ENCODE measurements around the gene SDF4.

SDF4 gene

DNA sequence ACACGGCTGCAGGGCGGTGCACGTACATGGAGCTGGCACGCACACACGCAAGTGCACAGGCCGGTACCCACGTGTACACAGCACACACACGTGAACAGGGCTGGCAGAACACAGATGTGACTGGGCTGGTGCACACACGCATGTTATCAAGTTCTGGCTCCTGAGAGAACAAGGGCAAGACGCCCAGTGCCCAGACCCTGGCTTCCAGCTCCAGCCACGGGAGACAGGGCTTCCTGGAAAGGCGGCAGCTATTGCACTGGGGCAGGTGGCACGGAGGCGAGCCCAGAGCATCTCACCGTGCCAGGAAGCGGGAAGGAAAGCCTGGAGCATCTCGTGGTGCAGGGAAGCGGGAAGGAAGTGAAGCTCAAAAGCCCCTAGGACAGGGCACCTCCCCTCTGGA lies 5.9 kb downstream of the SDF4 start:
- no peak overlapping the region for H3K27ac ChIP-seq
- no peak for TF ChIP-seq ZFX (IDR thresholded peaks at IDR 0.05)
- TF ChIP-seq, protein P1, sequence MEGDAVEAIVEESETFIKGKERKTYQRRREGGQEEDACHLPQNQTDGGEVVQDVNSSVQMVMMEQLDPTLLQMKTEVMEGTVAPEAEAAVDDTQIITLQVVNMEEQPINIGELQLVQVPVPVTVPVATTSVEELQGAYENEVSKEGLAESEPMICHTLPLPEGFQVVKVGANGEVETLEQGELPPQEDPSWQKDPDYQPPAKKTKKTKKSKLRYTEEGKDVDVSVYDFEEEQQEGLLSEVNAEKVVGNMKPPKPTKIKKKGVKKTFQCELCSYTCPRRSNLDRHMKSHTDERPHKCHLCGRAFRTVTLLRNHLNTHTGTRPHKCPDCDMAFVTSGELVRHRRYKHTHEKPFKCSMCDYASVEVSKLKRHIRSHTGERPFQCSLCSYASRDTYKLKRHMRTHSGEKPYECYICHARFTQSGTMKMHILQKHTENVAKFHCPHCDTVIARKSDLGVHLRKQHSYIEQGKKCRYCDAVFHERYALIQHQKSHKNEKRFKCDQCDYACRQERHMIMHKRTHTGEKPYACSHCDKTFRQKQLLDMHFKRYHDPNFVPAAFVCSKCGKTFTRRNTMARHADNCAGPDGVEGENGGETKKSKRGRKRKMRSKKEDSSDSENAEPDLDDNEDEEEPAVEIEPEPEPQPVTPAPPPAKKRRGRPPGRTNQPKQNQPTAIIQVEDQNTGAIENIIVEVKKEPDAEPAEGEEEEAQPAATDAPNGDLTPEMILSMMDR (conservative IDR thresholded peaks at IDR 0.05): no peak

DNA sequence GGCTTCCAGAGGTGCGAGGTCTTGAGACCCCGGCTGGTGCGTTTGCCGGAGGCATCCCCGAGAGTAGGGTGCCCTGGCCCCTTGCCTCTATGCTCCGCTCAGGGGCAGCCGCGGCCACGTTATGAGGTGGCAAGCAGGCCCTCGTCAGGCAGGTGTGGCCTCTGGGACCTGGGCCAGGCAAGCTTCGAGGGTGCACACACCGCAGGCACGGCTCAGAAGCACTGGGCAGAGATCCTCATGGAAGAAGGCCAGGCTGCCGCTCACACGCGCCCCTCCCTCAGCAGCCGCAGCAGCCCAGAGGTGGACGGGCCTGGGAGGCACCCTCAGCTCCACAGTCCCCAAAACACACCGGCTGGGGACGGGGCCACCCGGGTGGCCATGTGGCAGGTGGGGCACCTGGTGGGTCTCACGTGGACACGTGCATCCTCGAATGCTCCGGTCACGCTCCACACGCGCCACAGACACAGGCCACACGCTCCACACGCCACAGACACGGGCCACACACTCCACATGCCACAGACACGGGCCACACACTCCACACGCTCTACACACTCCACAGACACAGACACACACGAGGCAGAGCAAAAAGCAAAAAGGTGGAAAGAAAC lies 6.5 kb downstream of the SDF4 start:
- TF ChIP-seq, protein P1 (conservative IDR thresholded peaks at IDR 0.05): no peak
- TF ChIP-seq ZFX (IDR thresholded peaks at IDR 0.05): no peak

DNA sequence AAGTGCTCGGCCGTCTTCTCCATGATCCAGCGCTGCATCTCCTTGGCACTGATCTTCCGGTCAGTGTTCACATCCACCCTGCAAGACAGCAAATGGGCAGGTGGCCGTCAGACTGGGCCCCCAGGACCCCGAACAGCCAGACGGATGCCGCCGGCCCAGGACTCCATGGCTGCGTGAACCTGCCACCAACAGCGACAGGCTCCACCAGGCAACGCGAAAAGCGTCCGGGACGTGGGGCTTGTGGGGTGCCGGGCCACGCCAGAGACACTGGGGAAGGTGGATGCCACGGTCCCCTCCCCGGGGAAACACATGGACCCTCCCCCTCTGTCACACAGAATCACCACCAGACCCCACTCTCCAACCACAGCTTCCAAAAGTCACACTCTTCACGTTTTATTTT lies 7.9 kb downstream of the SDF4 start:
- no peak overlapping the region for H3K27ac ChIP-seq
- TF ChIP-seq, protein P1 (conservative IDR thresholded peaks at IDR 0.05): no peak
- TF ChIP-seq ZFX (IDR thresholded peaks at IDR 0.05): no peak

More for the DNA sequence above, 6.5 kb downstream of the SDF4 start:
- no peak overlapping the region for H3K27ac ChIP-seq

DNA sequence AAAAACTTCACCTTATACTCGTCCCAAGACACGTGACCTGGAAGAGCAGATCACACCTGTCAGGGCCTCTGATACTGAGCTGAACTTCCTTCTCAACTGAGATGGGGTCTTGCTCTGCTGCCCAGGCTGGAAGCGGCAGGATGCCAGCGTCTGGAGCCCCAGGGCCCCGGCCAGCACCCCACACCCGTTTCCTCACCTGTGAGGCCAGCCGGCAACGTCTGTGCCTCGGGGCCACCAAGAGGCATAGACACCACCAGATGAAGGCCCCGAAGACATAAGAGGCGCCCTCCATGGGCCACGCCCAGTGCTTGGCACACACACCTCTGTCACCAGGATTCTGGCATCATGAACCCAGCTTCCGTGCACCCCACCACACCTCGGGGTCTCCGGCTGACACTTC lies 8.5 kb downstream of the SDF4 start:
- no peak for TF ChIP-seq ZFX (IDR thresholded peaks at IDR 0.05)
- TF ChIP-seq, protein P1 (conservative IDR thresholded peaks at IDR 0.05): no peak
- no peak overlapping the region for H3K27ac ChIP-seq

DNA sequence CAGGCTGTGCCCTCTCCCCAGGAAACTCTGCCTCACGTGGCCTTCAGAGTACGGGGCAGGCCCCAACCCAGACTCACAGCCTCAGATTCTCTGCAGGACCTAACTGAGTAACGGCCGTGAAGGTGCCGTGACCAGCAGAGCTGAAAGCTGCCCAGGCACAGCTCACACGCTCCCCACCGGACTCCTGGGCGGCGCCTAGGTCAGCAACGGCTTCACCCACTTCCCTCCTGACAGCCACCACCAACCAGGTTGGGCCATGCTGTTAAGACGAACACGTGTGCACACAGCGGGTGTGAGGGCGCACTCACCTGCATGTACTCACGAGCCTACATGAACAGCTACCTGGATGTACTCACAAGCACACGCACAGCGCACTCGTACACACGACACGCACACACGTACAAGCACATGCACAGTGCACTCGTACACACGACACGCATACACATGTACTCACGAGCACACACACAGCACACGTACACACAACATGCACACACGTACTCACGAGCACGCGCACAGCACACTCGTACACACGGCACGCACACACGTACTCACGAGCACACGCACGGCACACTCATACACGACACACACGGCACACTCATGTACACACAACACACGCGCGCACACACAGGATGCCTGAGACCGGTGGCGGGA lies 9.1 kb downstream of the SDF4 start:
- TF ChIP-seq, protein P1 (conservative IDR thresholded peaks at IDR 0.05): no peak
- no peak for TF ChIP-seq ZFX (IDR thresholded peaks at IDR 0.05)
- H3K27ac ChIP-seq: no peak overlapping the region

DNA sequence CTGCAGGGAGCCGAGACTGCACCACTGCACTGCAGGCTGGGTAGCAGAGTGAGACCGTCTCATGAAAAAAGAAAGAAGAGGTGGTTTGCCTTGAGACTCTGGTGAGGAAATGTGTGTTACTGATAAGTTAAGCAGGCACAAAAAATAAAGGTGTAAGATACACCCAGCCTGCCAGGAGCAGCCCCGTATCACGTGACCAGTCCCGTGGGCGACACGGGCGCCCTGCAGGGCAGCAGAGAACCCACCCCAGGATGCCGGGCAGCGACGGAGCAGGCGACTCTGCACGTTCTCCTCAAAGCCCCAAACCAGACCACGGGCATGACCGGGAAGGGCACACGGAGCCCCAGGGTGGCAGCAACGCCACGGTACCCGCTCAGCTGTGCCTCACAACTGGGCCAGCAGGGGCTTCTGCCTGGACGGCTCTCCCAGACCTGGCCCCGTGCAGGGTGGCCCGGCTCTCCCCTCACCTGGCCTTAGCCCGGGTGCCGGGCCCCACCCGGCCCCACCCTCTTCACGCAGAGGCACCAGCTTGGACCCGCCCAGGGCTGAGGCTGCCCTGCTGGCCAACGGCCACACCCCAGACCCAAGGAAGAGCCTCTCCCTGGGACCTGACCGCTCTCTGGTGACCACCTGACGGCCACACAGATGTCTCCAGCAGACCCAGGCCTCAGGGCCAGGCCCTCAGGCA lies 9.8 kb downstream of the SDF4 start:
- H3K27ac ChIP-seq: no peak overlapping the region
- no peak for TF ChIP-seq ZFX (IDR thresholded peaks at IDR 0.05)
- TF ChIP-seq, protein P1 (conservative IDR thresholded peaks at IDR 0.05): no peak

DNA sequence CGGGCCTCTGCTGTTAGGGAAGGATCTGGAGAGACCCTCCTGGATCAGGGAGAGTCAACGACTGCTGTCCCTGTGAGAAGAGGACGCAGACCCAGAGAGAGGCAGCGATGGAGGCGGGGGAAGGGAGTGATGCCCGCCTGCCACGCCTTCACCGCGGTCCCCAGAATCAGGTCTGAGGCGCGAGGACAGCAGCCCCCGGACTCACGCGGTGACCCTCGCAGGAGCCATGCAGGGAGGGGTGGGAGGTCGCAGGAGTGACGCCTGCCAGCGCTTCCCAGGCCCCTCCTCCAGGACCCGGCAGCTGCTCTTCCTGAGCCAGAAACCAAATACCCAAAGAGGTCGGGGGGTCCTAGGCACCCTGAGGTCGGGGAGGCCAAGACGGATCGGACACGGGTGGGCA lies 11.6 kb downstream of the SDF4 start:
- no peak for TF ChIP-seq ZFX (IDR thresholded peaks at IDR 0.05)
- TF ChIP-seq, protein P1 (conservative IDR thresholded peaks at IDR 0.05): no peak
- no peak overlapping the region for H3K27ac ChIP-seq
